GM21390 (cell line): ENCODE results near the gene SLC24A1.

Experiments used
- ATAC-seq: cut with Tn5 transposase; IDR thresholded peaks from one replicate; pipeline ENCODE4 v1.9.1; 2021; ENCODE audit not compliant: unreplicated experiment

SLC24A1 gene

GRCh38 chr15:65618560-65619109 lies 3.1 kb upstream of the SLC24A1 start:
- ATAC-seq: no peak

GRCh38 chr15:65619626-65620290 lies 2.0 kb upstream of the SLC24A1 start:
- ATAC-seq: no peak

GRCh38 chr15:65620833-65621232 lies 905 bp upstream of the SLC24A1 start:
- ATAC-seq: no peak

- ATAC-seq: no peak
These were observed 1.4 kb downstream of the SLC24A1 start for GRCh38 chr15:65623103-65623502.

- no peak for ATAC-seq
These were observed 5.1 kb downstream of the SLC24A1 start for GRCh38 chr15:65626856-65627255.

- ATAC-seq: no peak
These were observed 7.8 kb downstream of the SLC24A1 start for GRCh38 chr15:65629548-65629947.

GRCh38 chr15:65630760-65631159 lies 9.0 kb downstream of the SLC24A1 start:
- no peak for ATAC-seq

- no peak for ATAC-seq
These were observed 9.8 kb downstream of the SLC24A1 start for GRCh38 chr15:65631503-65631902.

GRCh38 chr15:65632780-65633375 lies 11.1 kb downstream of the SLC24A1 start:
- ATAC-seq: no peak

- ATAC-seq: no peak
These were observed 12.0 kb downstream of the SLC24A1 start for GRCh38 chr15:65633752-65634151.

- no peak for ATAC-seq
These were observed 12.6 kb downstream of the SLC24A1 start for GRCh38 chr15:65634356-65634755.

- no peak for ATAC-seq
These were observed 16.4 kb downstream of the SLC24A1 start for GRCh38 chr15:65638109-65638508.

- no peak for ATAC-seq
These were observed 16.9 kb downstream of the SLC24A1 start for GRCh38 chr15:65638681-65639089.

GRCh38 chr15:65639509-65639908 lies 17.8 kb downstream of the SLC24A1 start:
- no peak for ATAC-seq

GRCh38 chr15:65641768-65642475 lies 20.2 kb downstream of the SLC24A1 start:
- no peak for ATAC-seq

GRCh38 chr15:65642594-65642993 lies 20.9 kb downstream of the SLC24A1 start:
- ATAC-seq: no peak

- no peak for ATAC-seq
These were observed 22.5 kb downstream of the SLC24A1 start for GRCh38 chr15:65644282-65644681.

GRCh38 chr15:65645392-65645791 lies 23.7 kb downstream of the SLC24A1 start:
- ATAC-seq: no peak

- no peak for ATAC-seq
These were observed 24.7 kb downstream of the SLC24A1 start for GRCh38 chr15:65646486-65646885.

GRCh38 chr15:65650312-65651041 lies 28.7 kb downstream of the SLC24A1 start:
- no peak for ATAC-seq

GRCh38 chr15:65651042-65651322 lies 29.2 kb downstream of the SLC24A1 start:
- no peak for ATAC-seq
